Neural progenitor cell (in vitro differentiated cells): ENCODE results near the gene GMPPB.

Experiments
- EZH2 ChIP-seq: fragments of 200-600 bp; sonication (generic); IDR thresholded peaks from 2 replicates; pipeline ENCODE4 v1.6.1; 2017; ENCODE audit warnings: antibody characterized with exemption, mild to moderate bottlenecking, moderate library complexity
- EZH2phosphoT487 ChIP-seq: fragments of 200-600 bp; sonication (generic); IDR thresholded peaks from 2 replicates; pipeline ENCODE4 v1.6.1; 2017; ENCODE audit warnings: antibody characterized with exemption
- TF ChIP-seq, protein P1 (sequence below): fragments of 200-600 bp; sonication (generic); IDR thresholded peaks from 2 replicates; pipeline ENCODE4 v1.5.1; 2017; ENCODE audit warnings: antibody characterized with exemption, mild to moderate bottlenecking

GRCh38 chr3:49716691-49717210 is 7.0 kb downstream of the GMPPB start:
- TF ChIP-seq, protein P1, sequence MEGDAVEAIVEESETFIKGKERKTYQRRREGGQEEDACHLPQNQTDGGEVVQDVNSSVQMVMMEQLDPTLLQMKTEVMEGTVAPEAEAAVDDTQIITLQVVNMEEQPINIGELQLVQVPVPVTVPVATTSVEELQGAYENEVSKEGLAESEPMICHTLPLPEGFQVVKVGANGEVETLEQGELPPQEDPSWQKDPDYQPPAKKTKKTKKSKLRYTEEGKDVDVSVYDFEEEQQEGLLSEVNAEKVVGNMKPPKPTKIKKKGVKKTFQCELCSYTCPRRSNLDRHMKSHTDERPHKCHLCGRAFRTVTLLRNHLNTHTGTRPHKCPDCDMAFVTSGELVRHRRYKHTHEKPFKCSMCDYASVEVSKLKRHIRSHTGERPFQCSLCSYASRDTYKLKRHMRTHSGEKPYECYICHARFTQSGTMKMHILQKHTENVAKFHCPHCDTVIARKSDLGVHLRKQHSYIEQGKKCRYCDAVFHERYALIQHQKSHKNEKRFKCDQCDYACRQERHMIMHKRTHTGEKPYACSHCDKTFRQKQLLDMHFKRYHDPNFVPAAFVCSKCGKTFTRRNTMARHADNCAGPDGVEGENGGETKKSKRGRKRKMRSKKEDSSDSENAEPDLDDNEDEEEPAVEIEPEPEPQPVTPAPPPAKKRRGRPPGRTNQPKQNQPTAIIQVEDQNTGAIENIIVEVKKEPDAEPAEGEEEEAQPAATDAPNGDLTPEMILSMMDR, result no peak
- TF ChIP-seq EZH2, result no peak
- no peak for TF ChIP-seq EZH2phosphoT487
